ENCODE results near the gene BOLA2B.
A peak's percentile ranks its signal among the peaks of the same experiment; 100 is the strongest.
"Not testable (repeated sequence)": the region's sequence is repeated elsewhere in the genome, so short reads cannot be mapped to it uniquely, and the experiment has no call there.

Gene BOLA2B

DNA sequence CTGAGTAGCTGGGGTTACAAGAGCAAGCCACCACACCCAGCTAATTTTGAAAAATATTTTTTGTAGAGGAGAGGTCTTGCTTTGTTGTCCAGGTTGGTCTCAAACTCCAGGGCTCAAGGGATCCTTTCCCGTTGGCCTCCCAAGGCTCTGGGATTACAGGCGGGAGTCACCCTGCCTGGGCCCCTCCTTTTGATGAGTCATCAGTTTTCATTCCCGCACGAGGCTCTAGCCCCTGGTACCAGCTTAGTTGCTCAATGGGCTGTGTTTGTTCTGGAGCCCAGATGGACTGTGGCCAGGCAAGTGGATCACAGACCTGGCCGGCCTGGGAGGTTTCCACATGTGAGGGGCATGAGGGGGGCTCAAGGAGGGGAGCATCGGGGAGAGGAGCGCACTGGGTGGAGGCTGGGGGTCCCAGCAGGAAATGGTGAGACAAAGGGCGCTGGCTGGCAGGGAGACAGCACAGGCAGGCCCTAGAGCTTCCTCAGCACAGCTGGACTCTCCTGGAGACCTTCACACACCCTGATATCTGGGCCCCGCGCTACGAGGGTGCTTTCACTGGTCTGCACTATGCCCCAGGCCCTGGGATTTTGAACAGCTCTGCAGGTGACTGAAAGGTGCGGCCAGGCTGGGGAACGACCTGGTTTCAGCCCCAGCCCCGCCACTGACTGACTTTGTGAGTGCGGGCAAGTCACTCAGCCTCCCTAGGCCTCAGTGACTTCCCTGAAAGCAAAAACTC is 6.3 kb upstream of the BOLA2B start:
- H3K27me3 ChIP-seq (replicated peaks; ENCODE audit: insufficient read depth, low read length); H3F3A ChIP-seq (ENCODE audit: insufficient read depth, low read length); H3K79me2 ChIP-seq (ENCODE audit: low read length); H3K36me3 ChIP-seq (replicated peaks; ENCODE audit: insufficient read depth, low read length); H3K4me3 ChIP-seq (ENCODE audit: low read length); H3K4me1 ChIP-seq (ENCODE audit: low read length); H3K4me2 ChIP-seq (ENCODE audit: low read depth, low read length); H3K9ac ChIP-seq (ENCODE audit: low read length); H3K9me2 ChIP-seq (replicated peaks; ENCODE audit: insufficient read depth, low read length); H2AFZ ChIP-seq (ENCODE audit: low read length); H4K20me1 ChIP-seq (ENCODE audit: insufficient read depth, low read length); H3K27ac ChIP-seq (ENCODE audit: low read length); DNase-seq; H3K9me3 ChIP-seq (replicated peaks; ENCODE audit: insufficient read depth, low read length): not testable (repeated sequence)

GRCh38 chr16:30199049-30199448 is 5.6 kb upstream of the BOLA2B start, which contains the start of gene SULT1A3:
TSS of gene SULT1A3 (plus strand) at chr16:30199255. CDS start at chr16:30200729, 1,474 bp downstream.
- H3F3A ChIP-seq (ENCODE audit: insufficient read depth, low read length); H3K9me2 ChIP-seq (replicated peaks; ENCODE audit: insufficient read depth, low read length); H3K36me3 ChIP-seq (replicated peaks; ENCODE audit: insufficient read depth, low read length); H3K9ac ChIP-seq (ENCODE audit: low read length); H4K20me1 ChIP-seq (ENCODE audit: insufficient read depth, low read length); DNase-seq; H3K4me2 ChIP-seq (ENCODE audit: low read depth, low read length); H3K79me2 ChIP-seq (ENCODE audit: low read length); H3K27me3 ChIP-seq (replicated peaks; ENCODE audit: insufficient read depth, low read length); H3K4me3 ChIP-seq (ENCODE audit: low read length); H2AFZ ChIP-seq (ENCODE audit: low read length); H3K9me3 ChIP-seq (replicated peaks; ENCODE audit: insufficient read depth, low read length); H3K27ac ChIP-seq (ENCODE audit: low read length); H3K4me1 ChIP-seq (ENCODE audit: low read length): not testable (repeated sequence)

GRCh38 chr16:30197001-30197400 is 3.5 kb upstream of the BOLA2B start:
- H3K9ac ChIP-seq (ENCODE audit: low read length); H3K36me3 ChIP-seq (replicated peaks; ENCODE audit: insufficient read depth, low read length); H4K20me1 ChIP-seq (ENCODE audit: insufficient read depth, low read length); H3K27ac ChIP-seq (ENCODE audit: low read length); H3K9me3 ChIP-seq (replicated peaks; ENCODE audit: insufficient read depth, low read length); H3K4me3 ChIP-seq (ENCODE audit: low read length); H3K4me1 ChIP-seq (ENCODE audit: low read length); H3K9me2 ChIP-seq (replicated peaks; ENCODE audit: insufficient read depth, low read length); H3F3A ChIP-seq (ENCODE audit: insufficient read depth, low read length); H2AFZ ChIP-seq (ENCODE audit: low read length); H3K79me2 ChIP-seq (ENCODE audit: low read length); DNase-seq; H3K27me3 ChIP-seq (replicated peaks; ENCODE audit: insufficient read depth, low read length); H3K4me2 ChIP-seq (ENCODE audit: low read depth, low read length): not testable (repeated sequence)

GRCh38 chr16:30194172-30194925 is 883 bp upstream of the BOLA2B start:
- H3F3A ChIP-seq (ENCODE audit: insufficient read depth, low read length); H3K36me3 ChIP-seq (replicated peaks; ENCODE audit: insufficient read depth, low read length); H3K9me3 ChIP-seq (replicated peaks; ENCODE audit: insufficient read depth, low read length); H3K27me3 ChIP-seq (replicated peaks; ENCODE audit: insufficient read depth, low read length); H3K4me1 ChIP-seq (ENCODE audit: low read length); H3K9ac ChIP-seq (ENCODE audit: low read length); DNase-seq; H3K9me2 ChIP-seq (replicated peaks; ENCODE audit: insufficient read depth, low read length); H2AFZ ChIP-seq (ENCODE audit: low read length); H3K4me2 ChIP-seq (ENCODE audit: low read depth, low read length); H3K79me2 ChIP-seq (ENCODE audit: low read length); H3K27ac ChIP-seq (ENCODE audit: low read length); H4K20me1 ChIP-seq (ENCODE audit: insufficient read depth, low read length): not testable (repeated sequence)
- peak overlapping the region; percentile 41; the same call in 1 of the 2 replicates for H3K4me3 ChIP-seq (ENCODE audit: low read length)

DNA sequence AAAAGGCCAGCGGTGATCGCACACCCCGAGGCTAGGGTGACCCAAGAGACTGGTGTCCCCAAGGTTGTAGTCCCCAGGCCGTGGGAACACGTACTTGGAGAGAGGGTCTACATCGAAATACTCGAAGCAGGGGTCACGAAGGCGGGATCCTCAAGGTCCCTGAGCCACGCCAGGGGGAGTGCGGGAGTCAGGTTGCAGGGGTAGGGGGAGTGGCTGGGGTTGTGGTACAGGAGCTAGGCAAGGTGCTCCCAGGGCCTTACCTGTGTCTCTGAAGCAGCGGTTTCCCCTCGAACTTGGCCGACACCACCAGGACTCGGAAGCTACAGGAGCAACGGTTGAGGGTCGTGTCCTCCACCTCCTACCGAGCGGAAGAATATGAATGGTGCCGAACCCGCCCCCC is 368 bp downstream of the BOLA2B start:
- H3K4me3 ChIP-seq (ENCODE audit: low read length); H3K4me2 ChIP-seq (ENCODE audit: low read depth, low read length); H3K9me3 ChIP-seq (replicated peaks; ENCODE audit: insufficient read depth, low read length); H3K27me3 ChIP-seq (replicated peaks; ENCODE audit: insufficient read depth, low read length); H3K4me1 ChIP-seq (ENCODE audit: low read length); H2AFZ ChIP-seq (ENCODE audit: low read length); H3K27ac ChIP-seq (ENCODE audit: low read length); H4K20me1 ChIP-seq (ENCODE audit: insufficient read depth, low read length); H3K9ac ChIP-seq (ENCODE audit: low read length); H3K9me2 ChIP-seq (replicated peaks; ENCODE audit: insufficient read depth, low read length); H3F3A ChIP-seq (ENCODE audit: insufficient read depth, low read length); H3K36me3 ChIP-seq (replicated peaks; ENCODE audit: insufficient read depth, low read length); DNase-seq; H3K79me2 ChIP-seq (ENCODE audit: low read length): not testable (repeated sequence)

- not testable (repeated sequence) for H4K20me1 ChIP-seq (ENCODE audit: insufficient read depth, low read length); DNase-seq; H3K4me3 ChIP-seq (ENCODE audit: low read length); H3K9me3 ChIP-seq (replicated peaks; ENCODE audit: insufficient read depth, low read length); H3K4me2 ChIP-seq (ENCODE audit: low read depth, low read length); H3K9ac ChIP-seq (ENCODE audit: low read length); H2AFZ ChIP-seq (ENCODE audit: low read length); H3K27me3 ChIP-seq (replicated peaks; ENCODE audit: insufficient read depth, low read length); H3K9me2 ChIP-seq (replicated peaks; ENCODE audit: insufficient read depth, low read length); H3K27ac ChIP-seq (ENCODE audit: low read length); H3K36me3 ChIP-seq (replicated peaks; ENCODE audit: insufficient read depth, low read length)
- Histone ChIP-seq H3F3A (ENCODE audit: insufficient read depth, low read length) (peaks cover 14% of the 10 kb centered on the region; the same call in 1 of the 2 replicates), H3K4me1 (ENCODE audit: low read length) (peaks cover 14% of the 10 kb centered on the region), H3K79me2 (ENCODE audit: low read length) (peaks cover 21% of the 10 kb centered on the region)
These were observed 2.3 kb downstream of the BOLA2B start for GRCh38 chr16:30191158-30191557.
